CD4-positive, alpha-beta T cell treated with Interleukin-12 subunit alpha and Interleukin-12 subunit beta, for 1 hour (primary cell): Measurements from ENCODE around the gene CYTH4.

Source experiments
- DNase-seq: peaks from one replicate; pipeline ENCODE4 v3.0.0-alpha.2; 2020

The CYTH4 gene

GRCh38 chr22:37331856-37332536 lies 49.7 kb downstream of the CYTH4 start:
- no peak for DNase-seq

GRCh38 chr22:37333724-37334460 lies 51.6 kb downstream of the CYTH4 start:
- no peak for DNase-seq

- DNase-seq = no peak
Observed at GRCh38 chr22:37334461-37334858, 52.2 kb downstream of the CYTH4 start.

- no peak for DNase-seq
Observed at GRCh38 chr22:37334859-37335805, 52.8 kb downstream of the CYTH4 start.

- no peak for DNase-seq
Observed at GRCh38 chr22:37335806-37336199, 53.5 kb downstream of the CYTH4 start.

GRCh38 chr22:37336579-37336978 lies 54.3 kb downstream of the CYTH4 start:
- no peak for DNase-seq

GRCh38 chr22:37337204-37337943 lies 55.1 kb downstream of the CYTH4 start:
- no peak for DNase-seq

- no peak for DNase-seq
Observed at GRCh38 chr22:37338539-37339246, 56.4 kb downstream of the CYTH4 start.

- DNase-seq = no peak
Observed at GRCh38 chr22:37340331-37341262, 58.3 kb downstream of the CYTH4 start.

- DNase-seq = no peak
Observed at GRCh38 chr22:37342065-37342464, 59.8 kb downstream of the CYTH4 start.

GRCh38 chr22:37343348-37343747 lies 61.0 kb downstream of the CYTH4 start:
- DNase-seq = no peak

- DNase-seq = no peak
Observed at GRCh38 chr22:37343863-37344734, 61.8 kb downstream of the CYTH4 start.

GRCh38 chr22:37344735-37345449 lies 62.6 kb downstream of the CYTH4 start:
- DNase-seq = no peak

- no peak for DNase-seq
Observed at GRCh38 chr22:37345863-37346504, 63.7 kb downstream of the CYTH4 start.

- no peak for DNase-seq
Observed at GRCh38 chr22:37346505-37346895, 64.2 kb downstream of the CYTH4 start.

- no peak for DNase-seq
Observed at GRCh38 chr22:37349043-37349814, 66.9 kb downstream of the CYTH4 start.

GRCh38 chr22:37351232-37351631 lies 68.9 kb downstream of the CYTH4 start:
- no peak for DNase-seq

GRCh38 chr22:37352481-37352880 lies 70.2 kb downstream of the CYTH4 start:
- no peak for DNase-seq
